Epithelial cell of esophagus (primary cell): ENCODE data around the gene COPB2.
"Not testable (repeated sequence)": the region's sequence is repeated elsewhere in the genome, so short reads cannot be mapped to it uniquely, and the experiment has no call there.

Experiments
- DNase-seq: peaks from one replicate; pipeline ENCODE4 v3.0.0; 2010; ENCODE audit warnings: low read depth
- H3K4me3 ChIP-seq: 2 replicates; pipeline ENCODE4 v1.5.1; 2011; ENCODE audit warnings: mild to moderate bottlenecking, low read length, control low read depth
- TF ChIP-seq, protein P1 (sequence below): IDR thresholded peaks from 2 replicates; pipeline ENCODE4 v1.5.1; 2011; ENCODE audit warnings: low read depth, mild to moderate bottlenecking, low read length, control low read depth, inconsistent platforms; ENCODE audit not compliant: insufficient read depth; ENCODE audit errors: missing control alignments

COPB2 gene

DNA sequence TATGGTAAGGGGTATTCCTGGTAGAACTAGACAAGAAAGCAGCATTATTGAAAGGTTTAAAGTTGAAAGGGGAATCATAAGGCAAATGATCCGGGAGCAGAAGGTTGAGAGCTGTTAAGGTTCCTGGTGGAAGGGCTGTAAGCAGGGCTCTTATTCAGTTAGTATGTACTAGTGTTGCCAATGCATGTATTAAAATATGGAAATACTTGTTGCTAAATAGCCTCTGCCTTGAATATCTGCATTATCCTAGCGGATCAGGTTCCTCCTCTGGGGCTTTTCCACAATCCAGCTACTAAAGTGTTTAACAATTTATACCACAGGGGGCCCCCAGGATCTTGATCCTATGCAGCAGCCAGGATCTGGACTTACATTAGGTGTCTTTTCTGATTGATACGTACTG lies 7.3 kb upstream of the COPB2 start:
- DNase-seq = no peak
- no peak overlapping the region for H3K4me3 ChIP-seq
- TF ChIP-seq, protein P1, sequence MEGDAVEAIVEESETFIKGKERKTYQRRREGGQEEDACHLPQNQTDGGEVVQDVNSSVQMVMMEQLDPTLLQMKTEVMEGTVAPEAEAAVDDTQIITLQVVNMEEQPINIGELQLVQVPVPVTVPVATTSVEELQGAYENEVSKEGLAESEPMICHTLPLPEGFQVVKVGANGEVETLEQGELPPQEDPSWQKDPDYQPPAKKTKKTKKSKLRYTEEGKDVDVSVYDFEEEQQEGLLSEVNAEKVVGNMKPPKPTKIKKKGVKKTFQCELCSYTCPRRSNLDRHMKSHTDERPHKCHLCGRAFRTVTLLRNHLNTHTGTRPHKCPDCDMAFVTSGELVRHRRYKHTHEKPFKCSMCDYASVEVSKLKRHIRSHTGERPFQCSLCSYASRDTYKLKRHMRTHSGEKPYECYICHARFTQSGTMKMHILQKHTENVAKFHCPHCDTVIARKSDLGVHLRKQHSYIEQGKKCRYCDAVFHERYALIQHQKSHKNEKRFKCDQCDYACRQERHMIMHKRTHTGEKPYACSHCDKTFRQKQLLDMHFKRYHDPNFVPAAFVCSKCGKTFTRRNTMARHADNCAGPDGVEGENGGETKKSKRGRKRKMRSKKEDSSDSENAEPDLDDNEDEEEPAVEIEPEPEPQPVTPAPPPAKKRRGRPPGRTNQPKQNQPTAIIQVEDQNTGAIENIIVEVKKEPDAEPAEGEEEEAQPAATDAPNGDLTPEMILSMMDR = no peak

GRCh38 chr3:139394116-139394515 lies 4.7 kb upstream of the COPB2 start:
- TF ChIP-seq, protein P1 = no peak
- DNase-seq = no peak

DNA sequence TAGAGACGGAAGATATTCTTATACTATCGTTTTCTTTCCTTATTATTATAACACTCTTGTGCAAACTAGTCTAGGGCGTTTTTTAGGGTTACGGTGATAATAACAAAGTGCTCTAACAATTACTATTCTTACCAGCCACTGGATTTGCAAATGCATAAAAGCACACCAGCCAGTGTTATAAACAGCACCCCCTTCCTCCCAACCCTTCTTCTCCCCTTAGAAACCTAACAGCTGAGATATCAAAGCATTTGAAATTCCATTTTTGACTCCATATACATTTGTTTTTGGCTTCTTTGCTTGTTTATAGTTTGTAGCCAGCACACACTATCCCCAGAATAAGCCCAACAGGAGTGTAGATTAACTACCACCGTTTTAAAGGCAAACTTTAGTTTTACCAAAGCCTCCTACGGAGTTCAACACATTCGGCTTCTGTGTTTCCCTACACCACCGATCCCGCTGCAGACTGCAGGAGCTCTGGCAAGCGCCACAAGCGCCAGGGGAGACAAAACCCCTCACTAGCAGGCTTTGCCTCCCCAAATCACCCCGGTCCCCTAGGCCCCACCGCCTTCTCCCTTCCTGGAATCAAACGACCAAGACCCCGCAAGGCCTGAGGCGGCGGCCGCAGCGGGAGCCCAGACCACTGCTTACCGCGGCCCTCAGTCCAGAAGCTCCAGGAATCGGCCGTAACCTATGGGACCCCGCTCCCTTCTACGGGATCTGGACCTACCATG lies 461 bp downstream of the COPB2 start:
- H3K4me3 ChIP-seq = peak overlapping the region; percentile 89
- DNase-seq = no peak
- TF ChIP-seq, protein P1 = no peak

More at GRCh38 chr3:139394116-139394515, 4.7 kb upstream of the COPB2 start:
- H3K4me3 ChIP-seq = no peak overlapping the region

DNA sequence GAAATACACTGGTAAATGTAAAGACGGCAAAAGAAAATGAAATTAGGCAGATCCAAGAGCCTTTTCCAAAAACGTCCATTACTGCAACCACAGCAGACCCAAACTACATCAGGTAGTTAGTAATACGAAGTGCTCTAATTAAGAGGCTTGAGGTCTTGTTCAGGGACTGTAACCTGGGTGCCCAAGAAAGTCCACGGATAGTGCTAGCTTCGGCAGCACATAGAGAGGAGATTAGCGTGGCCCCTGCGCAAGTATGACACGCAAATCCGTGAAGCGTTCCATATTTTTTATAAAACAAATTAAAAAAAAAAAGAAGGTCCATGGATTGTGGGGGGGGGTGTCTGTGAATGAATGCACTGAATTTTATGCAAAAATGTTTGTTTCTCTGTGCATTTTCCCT lies 1.4 kb downstream of the COPB2 start:
- DNase-seq = no peak
- TF ChIP-seq, protein P1 = no peak
- H3K4me3 ChIP-seq = peak overlapping the region; percentile 89

DNA sequence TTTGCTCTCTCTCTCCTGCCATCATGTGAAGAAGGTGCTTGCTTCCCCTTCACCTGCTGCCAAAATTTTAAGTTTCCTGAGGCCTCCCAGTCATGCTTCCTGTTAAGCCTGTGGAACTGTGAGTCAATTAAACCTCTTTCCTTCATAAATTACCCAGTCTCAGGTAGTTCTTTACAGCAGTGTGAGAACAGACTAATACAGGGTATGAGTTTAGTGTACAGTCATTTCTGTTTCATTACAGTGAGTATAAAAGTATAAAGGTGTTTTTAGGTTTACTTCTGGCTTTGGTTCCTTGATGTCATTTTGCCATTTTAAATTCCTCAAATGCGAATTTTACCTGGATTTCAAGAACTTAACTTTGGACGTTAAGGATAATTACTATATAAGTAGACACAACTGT lies 7.2 kb downstream of the COPB2 start:
- DNase-seq, H3K4me3 ChIP-seq: not testable (repeated sequence)

- no peak for DNase-seq
- H3K4me3 ChIP-seq = no peak overlapping the region
- TF ChIP-seq, protein P1 = no peak
Observed at GRCh38 chr3:139380575-139380974, 8.9 kb downstream of the COPB2 start.

- TF ChIP-seq, protein P1 = no peak
- H3K4me3 ChIP-seq = no peak overlapping the region
- peak; percentile 4 for DNase-seq
Observed at GRCh38 chr3:139378587-139379241, 10.7 kb downstream of the COPB2 start.
